Natural killer cell (primary cell): ENCODE measurements around the gene NRIP1. TPM values are rescaled to one million over a fixed set of nuclear protein-coding genes. Genes with fewer than 3 reads are reported as not detected.
A peak's percentile ranks its signal among the peaks of the same experiment; 100 is the strongest.

Experiments
- ATAC-seq, 3 donors: fragments of 150-1000 bp in 2 of 3; fragments of 200-7000 bp in 1 of 3; cut with Tn5 transposase; 1 replicate in 1 of 3; 2 replicates in 2 of 3; pipeline ENCODE4 v1.10.0; 2021; ENCODE audit warnings: mild to moderate bottlenecking in 2 of 3, moderate library complexity in 2 of 3
- DNase-seq, 2 donors: peaks; one replicate each; pipeline versions ENCODE4 v3.0.0 to v3.0.0-alpha.2; 2013 to 2021; ENCODE audit warnings: mixed read lengths in 1 of 2
- H3K27ac ChIP-seq: one replicate; pipeline ENCODE4 v1.5.1; 2013; ENCODE audit warnings: mild to moderate bottlenecking, low read length
- H3K27me3 ChIP-seq: one replicate; pipeline ENCODE4 v1.6.1; 2013; ENCODE audit warnings: low read length; ENCODE audit not compliant: control insufficient read depth, insufficient read depth
- H3K36me3 ChIP-seq: one replicate; pipeline ENCODE4 v1.6.1; 2013; ENCODE audit warnings: low read length; ENCODE audit not compliant: control insufficient read depth, insufficient read depth
- H3K4me1 ChIP-seq: one replicate; pipeline ENCODE4 v1.6.1; 2013; ENCODE audit warnings: low read length; ENCODE audit not compliant: control insufficient read depth, insufficient read depth
- H3K4me3 ChIP-seq: one replicate; pipeline ENCODE4 v1.5.1; 2013; ENCODE audit warnings: low read length
- H3K9me3 ChIP-seq: one replicate; pipeline ENCODE4 v1.6.1; 2013; ENCODE audit warnings: low read length; ENCODE audit not compliant: control insufficient read depth, insufficient read depth
- H3K27ac Mint-ChIP-seq, 2 donors: one replicate each; pipeline ENCODE4 v1.8.0; 2022; ENCODE audit warnings: mild to moderate bottlenecking in 2 of 2, mixed read lengths in 2 of 2, moderate library complexity in 1 of 2
- H3K27me3 Mint-ChIP-seq, 2 donors: one replicate each; pipeline ENCODE4 v1.8.0; 2022; ENCODE audit warnings: low read depth in 2 of 2, mixed read lengths in 2 of 2
- H3K36me3 Mint-ChIP-seq: one replicate; pipeline ENCODE4 v1.8.0; 2022; ENCODE audit warnings: mixed read lengths
- H3K4me1 Mint-ChIP-seq, 2 donors: one replicate each; pipeline ENCODE4 v1.8.0; 2022; ENCODE audit warnings: mixed read lengths in 2 of 2
- H3K4me3 Mint-ChIP-seq: one replicate; pipeline ENCODE4 v1.8.0; 2022; ENCODE audit warnings: mild to moderate bottlenecking, moderate library complexity, mixed read lengths
- H3K9me3 Mint-ChIP-seq, 2 donors: one replicate each; pipeline ENCODE4 v1.8.0; 2022; ENCODE audit warnings: mixed read lengths in 2 of 2
- WGBS: methylation state at CpG from one replicate; pipeline ENCODE4 v1.1.7; 2013; ENCODE audit warnings: missing lambda C conversion rate; ENCODE audit not compliant: insufficient coverage; 5-methylcytosine and 5-hydroxymethylcytosine counted together
- intact Hi-C: fragments of 100-400 bp; cut with micrococcal nuclease; formaldehyde crosslinking; loops from one replicate; pipeline ENCODE4 v1.14.2; 2022
- total RNA-seq, 4 donors: library from RNA; stranded (reverse); fragments of 120-200 nt in 1 of 4; gene quantifications; one replicate each; pipeline versions ENCODE4 v1.2.3 to v1.2.4, GENCODE V29; 2013 to 2022
- TF ChIP-seq, protein P1 (sequence below): fragments of 200-600 bp; IDR thresholded peaks from one replicate; pipeline ENCODE4 v1.8.0; 2022; ENCODE audit warnings: antibody characterized with exemption

The NRIP1 gene
- total RNA-seq, 3 donors from 2014 or later (not counting 1 experiment from before 2014, with no cell fraction given), result 42.4 to 46.8 (median 42.6) TPM

- H3K36me3 ChIP-seq, result peaks cover 28% of the 10 kb centered on the region
- no peak overlapping the region for H3K4me3 ChIP-seq
- Mint-ChIP-seq H3K9me3 (no peaks in the 10 kb centered on the region), H3K4me3 (no peak overlapping the region), H3K4me1 (peaks cover 30 to 48% of the 10 kb centered on the region in 2 donors), H3K27ac (peak overlapping the region in 1 of 2 donors; percentile 23), H3K27me3 (no peaks in the 10 kb centered on the region), H3K36me3 (peaks cover 22% of the 10 kb centered on the region)
- no peaks in the 10 kb centered on the region for H3K4me1 ChIP-seq
- DNase-seq, result no peak
- no peak overlapping the region for H3K27ac ChIP-seq
- no peaks in the 10 kb centered on the region for H3K27me3 ChIP-seq
- TF ChIP-seq, protein P1, sequence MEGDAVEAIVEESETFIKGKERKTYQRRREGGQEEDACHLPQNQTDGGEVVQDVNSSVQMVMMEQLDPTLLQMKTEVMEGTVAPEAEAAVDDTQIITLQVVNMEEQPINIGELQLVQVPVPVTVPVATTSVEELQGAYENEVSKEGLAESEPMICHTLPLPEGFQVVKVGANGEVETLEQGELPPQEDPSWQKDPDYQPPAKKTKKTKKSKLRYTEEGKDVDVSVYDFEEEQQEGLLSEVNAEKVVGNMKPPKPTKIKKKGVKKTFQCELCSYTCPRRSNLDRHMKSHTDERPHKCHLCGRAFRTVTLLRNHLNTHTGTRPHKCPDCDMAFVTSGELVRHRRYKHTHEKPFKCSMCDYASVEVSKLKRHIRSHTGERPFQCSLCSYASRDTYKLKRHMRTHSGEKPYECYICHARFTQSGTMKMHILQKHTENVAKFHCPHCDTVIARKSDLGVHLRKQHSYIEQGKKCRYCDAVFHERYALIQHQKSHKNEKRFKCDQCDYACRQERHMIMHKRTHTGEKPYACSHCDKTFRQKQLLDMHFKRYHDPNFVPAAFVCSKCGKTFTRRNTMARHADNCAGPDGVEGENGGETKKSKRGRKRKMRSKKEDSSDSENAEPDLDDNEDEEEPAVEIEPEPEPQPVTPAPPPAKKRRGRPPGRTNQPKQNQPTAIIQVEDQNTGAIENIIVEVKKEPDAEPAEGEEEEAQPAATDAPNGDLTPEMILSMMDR, result no peak
- ATAC-seq, result no peak
- 92% methylated on average over 5 of the region's 6 CpGs for whole genome bisulfite sequencing
- intact Hi-C loops, result no loop called here
- no peaks in the 10 kb centered on the region for H3K9me3 ChIP-seq
These were observed 100.2 kb downstream of the NRIP1 start for GRCh38 chr21:14964621-14965020.

GRCh38 chr21:14962217-14962616, 102.6 kb downstream of the NRIP1 start:
- H3K36me3 ChIP-seq, result peaks cover 14% of the 10 kb centered on the region
- no peaks in the 10 kb centered on the region for H3K4me1 ChIP-seq
- peaks cover 24 to 31% of the 10 kb centered on the region in 2 donors for H3K4me1 Mint-ChIP-seq
- no peak overlapping the region for H3K4me3 ChIP-seq
- TF ChIP-seq, protein P1, result no peak
- 79% methylated on average over 2 of the region's 3 CpGs for WGBS
- H3K4me3 Mint-ChIP-seq, result no peak overlapping the region
- intact Hi-C loops, result no loop called here
- H3K27me3 Mint-ChIP-seq, result no peaks in the 10 kb centered on the region
- H3K9me3 Mint-ChIP-seq, result no peaks in the 10 kb centered on the region
- DNase-seq (no peak), ATAC-seq (no peak)
- H3K27ac Mint-ChIP-seq, result no peak overlapping the region
- H3K36me3 Mint-ChIP-seq, result peaks cover 11% of the 10 kb centered on the region
- H3K9me3 ChIP-seq, result no peaks in the 10 kb centered on the region
- no peak overlapping the region for H3K27ac ChIP-seq
- no peaks in the 10 kb centered on the region for H3K27me3 ChIP-seq

DNA sequence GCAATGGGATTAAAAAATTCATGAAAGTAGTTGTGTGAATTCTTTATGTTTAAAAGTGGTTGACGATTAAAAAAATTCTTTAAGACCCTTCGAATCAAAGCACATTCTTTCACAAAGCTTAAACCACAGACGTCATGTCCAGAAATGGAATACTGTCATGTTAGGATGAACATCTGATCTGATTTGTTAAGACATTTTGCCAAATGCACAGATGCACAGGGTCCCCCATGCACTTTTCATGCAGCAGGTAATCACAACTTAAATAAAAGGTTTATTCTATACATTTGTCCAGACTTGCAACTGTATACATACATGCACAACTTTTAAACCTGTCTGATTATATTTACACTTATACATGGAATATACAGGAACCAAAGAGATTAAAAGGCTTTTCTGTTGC, 103.3 kb downstream of the NRIP1 start:
- DNase-seq (no peak), ATAC-seq (no peak)
- no peak overlapping the region for H3K4me3 Mint-ChIP-seq
- no peak overlapping the region for H3K27ac Mint-ChIP-seq
- TF ChIP-seq, protein P1, result no peak
- peaks cover 6% of the 10 kb centered on the region for H3K36me3 Mint-ChIP-seq
- peaks cover 24 to 26% of the 10 kb centered on the region in 2 donors for H3K4me1 Mint-ChIP-seq
- H3K4me1 ChIP-seq, result no peaks in the 10 kb centered on the region
- H3K9me3 Mint-ChIP-seq, result no peaks in the 10 kb centered on the region
- 100% methylated on average over 2 of the region's 3 CpGs for WGBS
- no peak overlapping the region for H3K4me3 ChIP-seq
- no peaks in the 10 kb centered on the region for H3K27me3 Mint-ChIP-seq
- intact Hi-C loops, result no loop called here
- peaks cover 7% of the 10 kb centered on the region for H3K36me3 ChIP-seq
- no peaks in the 10 kb centered on the region for H3K9me3 ChIP-seq
- no peaks in the 10 kb centered on the region for H3K27me3 ChIP-seq
- no peak overlapping the region for H3K27ac ChIP-seq

- intact Hi-C loops, result no loop called here
- no peak for DNase-seq
- 76% methylated on average over 3 of the region's 3 CpGs for WGBS
- no peaks in the 10 kb centered on the region for H3K9me3 ChIP-seq
- Mint-ChIP-seq H3K27ac (no peak overlapping the region), H3K4me3 (no peak overlapping the region), H3K27me3 (peaks cover 0 to 3% of the 10 kb centered on the region in 2 donors), H3K36me3 (no peaks in the 10 kb centered on the region), H3K4me1 (peaks cover 6 to 9% of the 10 kb centered on the region in 2 donors), H3K9me3 (no peaks in the 10 kb centered on the region)
- no peak overlapping the region for H3K27ac ChIP-seq
- no peak for ATAC-seq
- H3K27me3 ChIP-seq, result no peaks in the 10 kb centered on the region
- H3K4me3 ChIP-seq, result no peak overlapping the region
- H3K4me1 ChIP-seq, result no peaks in the 10 kb centered on the region
- TF ChIP-seq, protein P1, result no peak
- no peaks in the 10 kb centered on the region for H3K36me3 ChIP-seq
These were observed 105.5 kb downstream of the NRIP1 start for GRCh38 chr21:14959343-14959742.
